IPS-20b (cell line): ENCODE measurements around the gene METTL23.
"Not testable (repeated sequence)": the region's sequence is repeated elsewhere in the genome, so short reads cannot be mapped to it uniquely, and the experiment has no call there.

ENCODE experiments used
- H3K27ac ChIP-seq: one replicate; pipeline ENCODE4 v1.5.1; 2013; ENCODE audit warnings: low read length
- H3K27me3 ChIP-seq: 2 replicates; pipeline ENCODE4 v1.6.1; 2013; ENCODE audit warnings: mild to moderate bottlenecking, low read length, inconsistent platforms; ENCODE audit not compliant: insufficient read depth
- H3K36me3 ChIP-seq: 2 replicates; pipeline ENCODE4 v1.6.1; 2013; ENCODE audit warnings: low read depth, mild to moderate bottlenecking, inconsistent platforms, low read length, moderate library complexity; ENCODE audit not compliant: insufficient read depth
- H3K4me1 ChIP-seq: 2 replicates; pipeline ENCODE4 v1.6.1; 2013; ENCODE audit warnings: mild to moderate bottlenecking, control low read depth, inconsistent platforms, low read length, moderate library complexity; ENCODE audit not compliant: insufficient read depth
- H3K4me3 ChIP-seq: 2 replicates; pipeline ENCODE4 v1.5.1; 2013; ENCODE audit warnings: mild to moderate bottlenecking, low read length, inconsistent platforms
- H3K9ac ChIP-seq: 2 replicates; pipeline ENCODE4 v1.6.1; 2013; ENCODE audit warnings: low read depth, mild to moderate bottlenecking, inconsistent platforms, low read length, moderate library complexity
- H3K9me3 ChIP-seq: 2 replicates; pipeline ENCODE4 v1.6.1; 2013; ENCODE audit warnings: mild to moderate bottlenecking, low read depth, low read length, inconsistent platforms; ENCODE audit not compliant: insufficient read depth

METTL23 gene

GRCh38 chr17:76697702-76698465 lies 28.8 kb upstream of the METTL23 start:
- Histone ChIP-seq H3K27ac (no peak overlapping the region), H3K36me3 (no peaks in the 10 kb centered on the region), H3K9me3 (no peaks in the 10 kb centered on the region), H3K27me3 (no peaks in the 10 kb centered on the region), H3K9ac (peak overlapping the region; percentile 48; the same call in 1 of the 2 replicates), H3K4me1 (peaks cover 27% of the 10 kb centered on the region; the same call in 1 of the 2 replicates), H3K4me3 (no peak overlapping the region; the same call in 1 of the 2 replicates)

GRCh38 chr17:76698466-76698977 lies 28.1 kb upstream of the METTL23 start:
- H3K9ac ChIP-seq, H3K4me3 ChIP-seq, H3K27ac ChIP-seq, H3K27me3 ChIP-seq, H3K9me3 ChIP-seq, H3K36me3 ChIP-seq: not testable (repeated sequence)
- H3K4me1 ChIP-seq = peaks cover 27% of the 10 kb centered on the region; the same call in 1 of the 2 replicates

GRCh38 chr17:76700270-76700616 lies 26.4 kb upstream of the METTL23 start:
- peaks cover 27% of the 10 kb centered on the region; the same call in 1 of the 2 replicates for H3K4me1 ChIP-seq
- H3K27ac ChIP-seq = no peak overlapping the region
- no peak overlapping the region for H3K4me3 ChIP-seq
- H3K36me3 ChIP-seq = no peaks in the 10 kb centered on the region
- H3K9me3 ChIP-seq = no peaks in the 10 kb centered on the region
- H3K9ac ChIP-seq = no peak overlapping the region
- H3K27me3 ChIP-seq = no peaks in the 10 kb centered on the region

- Histone ChIP-seq H3K9ac (peak overlapping the region; percentile 8; the same call in 1 of the 2 replicates), H3K9me3 (no peaks in the 10 kb centered on the region), H3K4me1 (peaks cover 27% of the 10 kb centered on the region; the same call in 1 of the 2 replicates), H3K27ac (no peak overlapping the region), H3K36me3 (no peaks in the 10 kb centered on the region), H3K27me3 (no peaks in the 10 kb centered on the region), H3K4me3 (no peak overlapping the region)
Observed at GRCh38 chr17:76700617-76701470, 25.8 kb upstream of the METTL23 start.

GRCh38 chr17:76701471-76701967 lies 25.1 kb upstream of the METTL23 start:
- Histone ChIP-seq H3K4me1 (peaks cover 27% of the 10 kb centered on the region; the same call in 1 of the 2 replicates), H3K27me3 (no peaks in the 10 kb centered on the region), H3K27ac (no peak overlapping the region), H3K9me3 (no peaks in the 10 kb centered on the region), H3K9ac (peak overlapping the region; percentile 8; the same call in 1 of the 2 replicates), H3K36me3 (no peaks in the 10 kb centered on the region), H3K4me3 (no peak overlapping the region)

GRCh38 chr17:76702076-76702475 lies 24.6 kb upstream of the METTL23 start:
- Histone ChIP-seq H3K27ac (no peak overlapping the region), H3K36me3 (no peaks in the 10 kb centered on the region), H3K4me1 (peaks cover 27% of the 10 kb centered on the region; the same call in 1 of the 2 replicates), H3K9me3 (no peaks in the 10 kb centered on the region), H3K9ac (no peak overlapping the region), H3K27me3 (no peaks in the 10 kb centered on the region), H3K4me3 (no peak overlapping the region)

GRCh38 chr17:76702941-76703637 lies 23.6 kb upstream of the METTL23 start:
- H3K9ac ChIP-seq = no peak overlapping the region
- peaks cover 21% of the 10 kb centered on the region; the same call in 1 of the 2 replicates for H3K4me1 ChIP-seq
- peaks cover under 1% of the 10 kb centered on the region; the same call in 1 of the 2 replicates for H3K27me3 ChIP-seq

GRCh38 chr17:76704805-76705204 lies 21.8 kb upstream of the METTL23 start:
- Histone ChIP-seq H3K4me3 (no peak overlapping the region), H3K27me3 (peaks cover 17% of the 10 kb centered on the region), H3K9me3 (no peaks in the 10 kb centered on the region), H3K9ac (no peak overlapping the region), H3K27ac (no peak overlapping the region), H3K4me1 (peaks cover 34% of the 10 kb centered on the region), H3K36me3 (no peaks in the 10 kb centered on the region)

More at GRCh38 chr17:76702941-76703637, 23.6 kb upstream of the METTL23 start:
- H3K27ac ChIP-seq = no peak overlapping the region
- H3K9me3 ChIP-seq = no peaks in the 10 kb centered on the region
- no peak overlapping the region for H3K4me3 ChIP-seq
- no peaks in the 10 kb centered on the region for H3K36me3 ChIP-seq

GRCh38 chr17:76706817-76707216 lies 19.8 kb upstream of the METTL23 start:
- Histone ChIP-seq H3K9ac (no peak overlapping the region), H3K9me3 (no peaks in the 10 kb centered on the region), H3K36me3 (no peaks in the 10 kb centered on the region), H3K27ac (no peak overlapping the region), H3K4me1 (peaks cover 26% of the 10 kb centered on the region), H3K27me3 (peaks cover 23% of the 10 kb centered on the region), H3K4me3 (no peak overlapping the region)

- no peak overlapping the region for H3K27ac ChIP-seq
- no peak overlapping the region; the same call in 1 of the 2 replicates for H3K4me3 ChIP-seq
- no peak overlapping the region for H3K9ac ChIP-seq
- H3K9me3 ChIP-seq = no peaks in the 10 kb centered on the region
- H3K27me3 ChIP-seq = peaks cover 23% of the 10 kb centered on the region
- no peaks in the 10 kb centered on the region for H3K36me3 ChIP-seq
- peaks cover 24% of the 10 kb centered on the region for H3K4me1 ChIP-seq
Observed at GRCh38 chr17:76707985-76708807, 18.4 kb upstream of the METTL23 start.
